ENCODE measurements around the gene LRRC49. TPM values are rescaled to one million over a fixed set of nuclear protein-coding genes. Genes with fewer than 3 reads are reported as not detected.

The LRRC49 gene
- total RNA-seq, 1 donor from 2014 or later: 8.9 TPM

DNA sequence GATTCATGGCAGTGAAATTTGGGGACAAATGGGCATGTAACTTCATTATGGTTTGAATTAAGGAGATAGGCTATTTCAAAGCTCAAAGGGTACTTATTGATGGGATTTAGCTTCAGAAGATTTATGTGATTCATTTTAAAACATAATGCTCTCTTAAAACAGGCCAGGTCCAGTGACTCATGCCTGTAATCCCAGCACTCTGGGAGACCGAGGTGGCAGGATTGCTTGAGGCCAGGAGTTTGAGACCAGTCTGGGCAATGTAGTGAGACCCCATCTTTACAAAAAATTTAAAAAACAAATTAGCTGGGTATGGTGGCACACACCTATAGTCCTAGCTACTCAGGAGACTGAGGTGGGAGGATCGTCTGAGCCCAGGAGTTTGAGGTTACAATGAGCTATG lies 11.8 kb upstream of the LRRC49 start:
- no peak overlapping the region for H3K27ac Mint-ChIP-seq (ENCODE audit: unreplicated experiment)
- no peak for DNase-seq (ENCODE audit: extremely low spot score, unreplicated experiment)
- TF ChIP-seq, protein P1, sequence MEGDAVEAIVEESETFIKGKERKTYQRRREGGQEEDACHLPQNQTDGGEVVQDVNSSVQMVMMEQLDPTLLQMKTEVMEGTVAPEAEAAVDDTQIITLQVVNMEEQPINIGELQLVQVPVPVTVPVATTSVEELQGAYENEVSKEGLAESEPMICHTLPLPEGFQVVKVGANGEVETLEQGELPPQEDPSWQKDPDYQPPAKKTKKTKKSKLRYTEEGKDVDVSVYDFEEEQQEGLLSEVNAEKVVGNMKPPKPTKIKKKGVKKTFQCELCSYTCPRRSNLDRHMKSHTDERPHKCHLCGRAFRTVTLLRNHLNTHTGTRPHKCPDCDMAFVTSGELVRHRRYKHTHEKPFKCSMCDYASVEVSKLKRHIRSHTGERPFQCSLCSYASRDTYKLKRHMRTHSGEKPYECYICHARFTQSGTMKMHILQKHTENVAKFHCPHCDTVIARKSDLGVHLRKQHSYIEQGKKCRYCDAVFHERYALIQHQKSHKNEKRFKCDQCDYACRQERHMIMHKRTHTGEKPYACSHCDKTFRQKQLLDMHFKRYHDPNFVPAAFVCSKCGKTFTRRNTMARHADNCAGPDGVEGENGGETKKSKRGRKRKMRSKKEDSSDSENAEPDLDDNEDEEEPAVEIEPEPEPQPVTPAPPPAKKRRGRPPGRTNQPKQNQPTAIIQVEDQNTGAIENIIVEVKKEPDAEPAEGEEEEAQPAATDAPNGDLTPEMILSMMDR (IDR thresholded peaks at IDR 0.05): no peak
- H3K4me1 Mint-ChIP-seq (ENCODE audit: unreplicated experiment): peaks cover 23% of the 10 kb centered on the region
- no peaks in the 10 kb centered on the region for H3K9me3 Mint-ChIP-seq (ENCODE audit: unreplicated experiment)
- H3K4me3 Mint-ChIP-seq (ENCODE audit: unreplicated experiment): no peak overlapping the region
- peaks cover 9% of the 10 kb centered on the region for H3K36me3 Mint-ChIP-seq (ENCODE audit: unreplicated experiment)
- H3K27me3 Mint-ChIP-seq (ENCODE audit: unreplicated experiment): no peaks in the 10 kb centered on the region

DNA sequence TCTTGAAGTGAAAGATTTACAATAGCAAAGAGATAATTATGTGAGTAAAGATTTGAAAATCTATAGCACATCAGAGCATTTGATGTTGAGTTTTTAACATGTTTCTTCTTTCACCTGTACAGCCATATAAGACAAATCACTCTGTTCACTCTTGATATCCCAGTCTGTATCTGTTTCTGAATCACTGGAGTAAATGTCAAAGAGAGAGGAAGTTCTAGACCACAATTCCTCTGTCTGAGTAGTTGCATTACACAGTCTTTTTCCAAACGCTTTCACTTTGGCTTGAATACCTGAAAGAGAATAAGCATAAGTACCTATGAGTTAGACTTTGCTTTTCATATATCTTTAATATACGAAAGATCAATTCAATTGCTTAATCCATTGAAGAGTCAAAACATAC lies 10.3 kb upstream of the LRRC49 start:
- TF ChIP-seq, protein P1 (IDR thresholded peaks at IDR 0.05): no peak
- H3K4me3 Mint-ChIP-seq (ENCODE audit: unreplicated experiment): no peak overlapping the region
- no peak for DNase-seq (ENCODE audit: extremely low spot score, unreplicated experiment)
- peaks cover 23% of the 10 kb centered on the region for H3K4me1 Mint-ChIP-seq (ENCODE audit: unreplicated experiment)
- peaks cover 9% of the 10 kb centered on the region for H3K36me3 Mint-ChIP-seq (ENCODE audit: unreplicated experiment)
- no peaks in the 10 kb centered on the region for H3K9me3 Mint-ChIP-seq (ENCODE audit: unreplicated experiment)
- H3K27me3 Mint-ChIP-seq (ENCODE audit: unreplicated experiment): no peaks in the 10 kb centered on the region
- no peak overlapping the region for H3K27ac Mint-ChIP-seq (ENCODE audit: unreplicated experiment)

DNA sequence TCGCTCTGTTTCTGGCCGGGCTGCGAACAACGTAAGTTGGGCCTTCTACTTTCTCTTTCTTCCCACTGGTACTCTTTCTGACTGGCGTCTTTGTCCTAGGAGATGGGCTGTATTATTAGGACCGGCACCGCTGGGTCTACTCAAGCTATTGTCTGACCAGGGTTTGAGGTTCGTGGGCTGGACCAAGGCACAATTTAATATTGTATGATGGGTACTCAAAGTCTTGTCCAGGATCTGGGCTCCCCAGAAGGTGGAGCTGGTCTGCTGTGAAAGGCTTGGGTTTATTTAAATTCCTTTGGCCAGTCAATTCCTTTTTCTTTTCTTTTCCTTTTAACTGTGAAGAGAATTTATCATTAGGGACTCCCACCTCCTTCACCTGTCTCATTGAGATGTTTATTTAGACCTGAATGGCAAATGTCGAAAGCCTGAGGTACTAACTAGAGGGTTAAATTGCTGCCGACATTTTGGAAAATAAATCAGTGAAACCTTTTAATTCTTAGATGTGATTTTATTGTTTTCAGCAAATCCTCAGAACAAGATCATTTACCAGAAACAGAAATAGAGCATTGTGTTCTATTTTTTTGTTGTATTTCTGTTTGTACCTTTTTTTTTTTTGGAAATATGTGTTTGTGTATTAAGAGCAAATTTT lies 410 bp downstream of the LRRC49 start:
- H3K27ac Mint-ChIP-seq (ENCODE audit: unreplicated experiment): peak overlapping the region; percentile 95
- H3K4me3 Mint-ChIP-seq (ENCODE audit: unreplicated experiment): peak overlapping the region; percentile 84
- peaks cover 12% of the 10 kb centered on the region for H3K4me1 Mint-ChIP-seq (ENCODE audit: unreplicated experiment)
- no peaks in the 10 kb centered on the region for H3K27me3 Mint-ChIP-seq (ENCODE audit: unreplicated experiment)
- TF ChIP-seq, protein P1 (IDR thresholded peaks at IDR 0.05): peak; percentile 81
- H3K36me3 Mint-ChIP-seq (ENCODE audit: unreplicated experiment): peaks cover 9% of the 10 kb centered on the region
- DNase-seq (ENCODE audit: extremely low spot score, unreplicated experiment): no peak
- H3K9me3 Mint-ChIP-seq (ENCODE audit: unreplicated experiment): no peaks in the 10 kb centered on the region

DNA sequence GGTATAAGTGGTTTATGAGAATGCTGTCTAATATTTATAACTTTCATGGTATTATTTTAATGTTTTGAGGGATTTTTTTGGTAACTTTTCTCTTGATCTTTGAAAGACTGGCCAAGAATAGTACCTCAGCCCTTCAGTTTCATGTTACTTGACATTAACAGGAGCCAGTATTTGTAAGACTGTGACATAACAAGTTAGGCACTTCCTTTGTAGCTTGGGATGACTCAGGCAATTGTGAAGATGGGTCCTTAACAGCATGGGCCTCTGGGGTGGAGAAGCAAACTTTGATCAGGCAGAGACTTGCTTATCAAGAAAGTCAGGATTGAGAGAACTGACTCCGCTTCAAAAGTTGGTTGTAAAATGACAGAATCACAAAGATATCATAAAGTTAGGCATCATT lies 9.5 kb downstream of the LRRC49 start:
- TF ChIP-seq, protein P1 (IDR thresholded peaks at IDR 0.05): no peak
- no peaks in the 10 kb centered on the region for H3K27me3 Mint-ChIP-seq (ENCODE audit: unreplicated experiment)
- no peak for DNase-seq (ENCODE audit: extremely low spot score, unreplicated experiment)
- H3K27ac Mint-ChIP-seq (ENCODE audit: unreplicated experiment): peak overlapping the region; percentile 32
- H3K36me3 Mint-ChIP-seq (ENCODE audit: unreplicated experiment): peaks cover 30% of the 10 kb centered on the region
- peaks cover 16% of the 10 kb centered on the region for H3K4me1 Mint-ChIP-seq (ENCODE audit: unreplicated experiment)
- H3K4me3 Mint-ChIP-seq (ENCODE audit: unreplicated experiment): no peak overlapping the region
- H3K9me3 Mint-ChIP-seq (ENCODE audit: unreplicated experiment): peaks cover 1% of the 10 kb centered on the region

DNA sequence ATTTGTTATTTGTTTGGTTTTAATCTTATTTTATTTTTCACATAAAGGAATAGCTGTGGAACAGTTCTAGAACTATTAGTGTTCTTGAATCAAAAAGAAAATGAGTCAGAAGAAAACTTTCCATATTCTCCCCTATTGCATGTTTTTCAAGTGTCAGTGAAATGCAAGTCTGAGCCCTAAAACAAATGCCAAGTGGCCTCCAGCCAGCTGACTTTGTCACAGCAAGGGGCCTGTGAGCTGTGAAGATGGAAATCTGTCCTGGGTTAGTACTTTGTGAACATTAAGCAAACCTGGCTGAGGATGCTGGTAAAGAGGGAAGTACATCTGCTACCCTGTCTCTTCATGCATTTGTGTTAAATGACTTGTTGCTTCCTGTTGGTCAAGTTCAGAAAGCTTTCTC lies 14.2 kb downstream of the LRRC49 start:
- peaks cover 15% of the 10 kb centered on the region for H3K4me1 Mint-ChIP-seq (ENCODE audit: unreplicated experiment)
- TF ChIP-seq, protein P1 (IDR thresholded peaks at IDR 0.05): no peak
- peaks cover 48% of the 10 kb centered on the region for H3K36me3 Mint-ChIP-seq (ENCODE audit: unreplicated experiment)
- peak overlapping the region; percentile 81 for H3K27ac Mint-ChIP-seq (ENCODE audit: unreplicated experiment)
- DNase-seq (ENCODE audit: extremely low spot score, unreplicated experiment): no peak
- no peaks in the 10 kb centered on the region for H3K27me3 Mint-ChIP-seq (ENCODE audit: unreplicated experiment)
- H3K4me3 Mint-ChIP-seq (ENCODE audit: unreplicated experiment): no peak overlapping the region
- H3K9me3 Mint-ChIP-seq (ENCODE audit: unreplicated experiment): peaks cover 14% of the 10 kb centered on the region
